ENCODE data around the gene FAM3C.

FAM3C gene

DNA sequence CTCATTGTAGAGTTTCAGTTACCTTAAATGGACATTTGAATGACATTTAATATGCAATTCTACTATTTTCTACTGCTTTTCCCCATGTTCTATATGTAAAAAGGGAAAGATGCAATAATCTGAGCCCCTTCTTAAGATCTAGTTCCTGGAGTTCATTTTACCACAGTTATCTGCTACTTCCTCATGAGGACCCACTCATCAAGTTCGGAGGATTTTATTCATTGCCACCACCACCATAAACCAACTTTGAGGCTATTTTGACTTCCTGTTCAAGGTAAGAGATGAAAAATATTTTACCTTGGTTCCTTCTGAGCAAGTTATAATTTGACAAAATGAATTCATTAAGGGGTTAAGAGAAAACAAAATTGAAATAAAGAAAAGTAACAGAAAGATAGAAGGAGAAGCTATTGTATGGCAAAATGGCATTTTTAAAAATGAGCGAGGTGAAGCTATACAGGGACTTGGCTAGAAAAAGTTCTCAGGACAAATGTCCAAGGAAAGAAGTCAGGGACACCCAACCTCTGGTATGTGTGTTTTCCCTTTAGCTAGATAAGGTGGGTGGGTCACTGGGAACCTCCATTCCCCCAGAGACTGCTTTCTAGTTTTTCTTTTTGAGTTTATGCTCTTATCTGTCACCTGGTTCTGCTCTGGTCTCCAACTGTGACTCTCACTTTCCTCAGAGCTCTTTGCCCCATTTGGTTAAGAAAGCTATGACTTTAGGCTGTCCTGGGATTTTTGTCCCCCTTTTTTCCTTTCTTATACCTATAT, 14.9 kb upstream of the FAM3C start:
- no peak for DNase-seq

DNA sequence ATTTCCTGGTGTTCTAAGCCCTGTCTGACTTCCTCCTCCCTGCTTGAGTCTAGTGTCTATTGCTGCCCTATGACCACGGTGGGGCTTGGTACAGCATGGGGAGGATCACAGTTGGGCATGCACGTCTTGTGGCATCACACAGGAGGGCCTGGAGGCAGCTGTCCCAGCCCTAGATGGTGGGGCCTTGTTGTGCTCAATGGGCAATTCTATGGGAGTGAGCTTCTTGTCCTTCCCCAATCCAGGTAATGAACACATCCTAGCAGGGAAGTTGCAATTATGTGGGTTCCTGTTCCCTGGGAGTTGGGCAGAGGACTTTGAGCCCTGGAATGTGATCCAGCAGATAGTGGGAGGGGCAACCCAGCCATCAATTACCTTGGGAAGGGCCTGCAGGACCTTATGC, 10.8 kb upstream of the FAM3C start:
- no peak for DNase-seq

DNA sequence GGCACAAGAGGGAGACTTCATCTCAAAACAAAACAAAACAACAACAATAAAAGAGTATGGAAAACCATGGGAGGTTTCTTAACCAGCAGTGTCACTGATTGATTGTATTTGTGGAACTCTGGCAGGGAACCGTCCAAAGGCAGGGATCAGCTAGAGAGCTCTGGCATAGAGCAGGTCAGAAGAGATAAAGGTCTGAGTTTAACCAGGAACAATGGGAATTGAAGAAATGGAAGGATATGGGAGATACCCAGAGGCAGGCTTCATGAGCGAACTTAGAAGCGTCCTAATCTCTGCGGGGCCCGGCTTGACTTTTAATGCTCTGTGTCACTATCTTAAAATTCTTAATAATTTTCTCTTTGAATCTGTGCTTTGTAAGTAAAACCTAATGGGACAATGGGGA, 10.4 kb upstream of the FAM3C start:
- no peak for DNase-seq

DNA sequence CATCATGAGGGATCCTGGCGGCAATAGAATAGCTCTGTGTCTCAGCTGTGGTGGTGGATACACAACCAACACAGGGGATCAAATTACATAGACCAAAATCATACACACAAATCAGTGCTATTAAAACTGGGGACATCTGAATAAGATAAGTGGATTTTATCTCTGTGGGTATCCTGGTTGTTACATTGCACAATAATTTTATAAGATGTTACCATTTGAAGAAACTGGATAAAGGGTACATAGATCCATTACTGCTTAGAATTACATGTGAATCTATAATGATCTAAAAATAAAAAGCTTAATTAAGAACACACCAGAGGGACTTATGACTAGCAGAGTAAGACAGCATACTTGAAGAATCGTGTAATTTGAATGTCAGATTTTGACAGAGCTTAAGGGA, 8.2 kb upstream of the FAM3C start:
- DNase-seq: no peak

DNA sequence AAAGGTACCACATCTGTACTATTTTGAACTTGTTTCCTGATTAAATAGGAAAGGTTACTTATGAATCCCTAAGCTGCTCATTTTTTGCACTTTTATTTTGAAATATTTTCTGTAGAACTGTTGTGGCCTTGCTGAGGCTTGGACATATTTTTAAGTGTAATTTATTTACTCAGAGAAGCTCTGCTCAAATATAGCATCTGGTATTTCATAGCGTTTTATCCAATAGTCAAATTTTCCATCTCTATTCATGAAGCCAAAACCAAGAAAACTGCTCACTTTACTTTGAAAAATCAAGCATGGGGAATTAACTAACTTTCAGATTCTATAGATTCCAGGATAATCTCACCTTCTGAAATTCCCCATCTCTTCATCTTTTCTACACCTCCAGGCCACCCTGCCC, 6.6 kb upstream of the FAM3C start:
- no peak for DNase-seq

DNA sequence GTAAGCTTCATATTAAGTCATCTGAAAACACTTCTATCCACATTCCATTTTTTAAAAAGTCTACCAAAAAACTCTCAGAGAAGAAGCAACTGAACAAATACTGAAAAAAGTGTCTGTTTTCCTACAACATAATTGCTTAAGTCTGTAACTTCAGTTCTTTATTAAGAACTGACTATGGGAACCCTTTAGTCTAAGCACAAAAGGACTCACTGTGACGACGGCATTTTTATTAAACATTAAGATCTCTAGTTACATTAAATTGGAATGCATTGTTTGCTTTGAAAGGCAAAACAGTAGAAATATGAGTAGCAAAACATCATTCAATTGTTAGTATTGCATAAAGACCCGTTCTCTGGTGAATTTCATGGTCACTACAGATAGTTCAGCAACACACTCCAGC, 5.8 kb upstream of the FAM3C start:
- no peak for DNase-seq

DNA sequence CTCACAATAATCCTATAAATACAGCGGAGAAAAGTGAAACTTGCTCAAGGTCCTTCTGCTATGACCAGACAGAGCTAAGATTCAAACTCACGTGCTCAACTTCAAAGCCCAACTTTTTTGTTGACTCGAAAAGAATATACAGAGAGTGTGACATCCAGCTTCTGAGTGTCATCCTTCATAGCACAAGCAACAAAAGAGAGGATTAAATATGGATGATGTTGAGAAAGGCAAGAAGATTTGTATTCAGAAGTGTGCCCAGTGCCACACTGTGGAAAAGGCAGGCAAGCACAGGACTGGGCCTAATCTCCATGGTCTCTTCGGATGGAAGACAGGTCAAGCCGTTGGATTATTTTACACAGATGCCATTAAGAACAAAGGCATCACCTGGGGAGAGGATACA, 2.1 kb upstream of the FAM3C start:
- no peak for DNase-seq

DNA sequence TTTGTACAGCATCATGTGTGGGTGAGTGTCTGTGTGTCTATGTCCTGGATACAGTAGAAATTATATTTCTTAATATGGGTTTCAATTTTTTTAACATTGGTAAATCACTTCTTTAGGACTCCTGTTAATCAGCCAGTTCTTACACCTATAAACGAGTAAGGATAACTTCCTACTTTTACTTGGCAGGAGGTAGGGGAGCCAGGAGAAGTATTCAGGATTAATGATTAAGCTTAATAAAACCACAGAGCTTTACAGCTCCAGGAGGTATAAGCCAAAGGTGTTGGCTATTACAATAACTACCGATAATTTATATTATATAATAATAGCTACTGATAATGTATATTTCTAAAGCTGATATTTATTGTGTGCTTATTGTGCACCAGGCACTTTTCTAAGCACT, 1.7 kb upstream of the FAM3C start:
- no peak for DNase-seq

DNA sequence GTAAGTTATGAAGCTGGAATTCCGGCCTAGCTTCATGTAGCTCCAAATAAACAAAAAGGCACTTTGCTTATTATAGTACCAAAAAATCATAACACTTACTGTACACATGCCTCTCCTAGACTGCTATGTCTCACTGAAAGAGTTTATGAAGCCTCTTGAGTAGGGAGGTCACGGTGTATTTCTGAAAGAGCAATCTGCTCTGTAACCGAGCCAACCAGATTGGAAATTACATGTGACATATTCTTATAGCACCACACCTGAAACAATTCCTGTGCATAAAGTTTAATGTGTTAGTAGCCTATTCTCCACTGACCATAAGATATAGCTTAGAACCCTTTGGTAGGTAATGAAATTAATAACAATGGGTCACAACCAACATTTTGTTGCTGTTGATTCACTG, 1.3 kb upstream of the FAM3C start:
- DNase-seq: no peak

DNA sequence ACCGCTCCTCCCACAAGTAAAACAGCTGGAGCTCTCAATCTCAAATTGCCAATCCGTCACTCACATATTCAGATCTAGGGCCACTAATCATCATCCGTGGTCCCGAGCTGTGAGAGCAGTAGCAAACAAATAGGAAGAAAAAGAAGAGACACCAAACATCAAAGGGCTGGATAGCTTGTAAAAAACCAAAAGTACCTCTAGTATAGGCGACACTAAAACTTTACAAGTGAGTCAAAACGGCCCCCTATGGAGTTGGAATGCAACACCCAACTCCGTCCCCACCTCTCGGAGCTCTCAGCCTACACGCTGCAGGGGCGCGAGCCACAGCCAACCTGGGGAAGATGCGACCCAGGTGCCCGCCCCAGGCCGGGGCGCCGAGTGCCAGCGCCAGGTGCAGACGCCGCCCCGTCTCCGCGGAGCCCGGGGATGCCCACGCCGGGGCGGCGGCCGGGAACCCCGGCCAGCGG, 581 bp downstream of the FAM3C start:
- peak; percentile 58 to 59 for DNase-seq

DNA sequence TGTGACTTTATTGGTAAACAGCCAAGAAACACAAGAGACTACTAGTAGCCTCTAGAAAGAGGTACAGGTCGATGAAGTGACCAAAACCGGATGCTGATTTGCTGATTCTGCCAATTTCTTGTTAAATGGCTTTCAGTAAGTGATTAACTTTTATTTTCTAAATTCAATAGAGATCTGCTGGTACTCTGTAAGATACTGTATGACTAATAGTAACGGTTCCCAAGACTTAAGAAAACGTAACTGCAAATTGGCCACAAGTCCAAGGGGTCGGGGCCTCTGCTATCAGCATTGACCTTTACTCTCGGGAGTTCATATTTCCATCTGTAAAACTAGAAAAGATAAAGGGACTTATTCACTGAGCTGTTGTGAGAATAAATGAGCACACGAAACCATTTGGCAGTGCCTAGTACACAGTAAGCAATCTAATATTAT, 1.4 kb downstream of the FAM3C start:
- no peak for DNase-seq

DNA sequence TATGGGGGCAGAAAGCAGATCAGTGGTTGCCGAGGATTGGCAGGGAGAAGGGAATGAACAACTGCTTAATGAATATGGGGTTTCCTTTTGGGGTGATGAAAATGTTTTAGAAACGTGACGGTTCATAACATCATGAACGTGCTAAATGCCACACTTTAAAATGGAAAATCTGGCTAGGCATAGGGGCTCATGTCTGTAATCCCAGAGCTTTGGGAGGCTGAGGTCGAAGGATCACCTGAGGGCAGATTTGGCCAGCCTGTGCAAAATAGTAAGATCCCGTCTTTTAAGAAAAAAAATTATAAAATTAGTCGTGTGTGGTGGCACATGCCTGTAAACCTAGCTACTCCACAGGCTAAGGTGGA, 3.1 kb downstream of the FAM3C start:
- no peak for DNase-seq

DNA sequence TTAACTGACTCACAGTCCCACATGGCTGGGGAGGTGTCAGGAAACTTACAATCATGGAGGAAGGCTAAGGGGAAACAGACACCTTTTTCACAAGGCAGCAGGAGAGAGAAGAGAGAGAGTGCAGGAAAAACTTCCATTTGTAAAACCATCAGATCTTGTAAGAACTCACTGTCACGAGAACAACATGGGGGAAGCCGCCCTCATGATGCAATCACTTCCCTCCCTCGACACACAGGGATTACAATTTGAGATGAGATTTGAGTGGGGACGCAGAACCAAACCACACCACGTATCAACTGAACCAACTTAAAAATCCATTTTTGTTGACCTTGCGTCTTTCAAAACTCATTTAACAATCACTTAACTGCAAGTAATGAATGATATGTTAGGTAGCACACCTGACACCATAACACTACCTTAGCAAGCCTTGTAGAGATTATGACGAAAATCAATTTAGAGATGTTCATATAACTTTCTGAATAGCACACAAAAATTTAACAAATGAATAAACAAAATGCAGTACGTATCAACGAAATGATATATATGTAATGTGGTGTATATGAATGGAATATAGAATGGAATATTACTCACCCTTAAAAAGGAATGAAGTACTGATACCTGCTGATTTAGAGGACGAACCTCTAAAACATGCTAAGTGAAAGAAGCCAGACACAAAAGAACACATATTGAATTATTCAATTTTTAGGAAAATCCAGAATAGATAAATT, 3.7 kb downstream of the FAM3C start:
- DNase-seq: no peak

DNA sequence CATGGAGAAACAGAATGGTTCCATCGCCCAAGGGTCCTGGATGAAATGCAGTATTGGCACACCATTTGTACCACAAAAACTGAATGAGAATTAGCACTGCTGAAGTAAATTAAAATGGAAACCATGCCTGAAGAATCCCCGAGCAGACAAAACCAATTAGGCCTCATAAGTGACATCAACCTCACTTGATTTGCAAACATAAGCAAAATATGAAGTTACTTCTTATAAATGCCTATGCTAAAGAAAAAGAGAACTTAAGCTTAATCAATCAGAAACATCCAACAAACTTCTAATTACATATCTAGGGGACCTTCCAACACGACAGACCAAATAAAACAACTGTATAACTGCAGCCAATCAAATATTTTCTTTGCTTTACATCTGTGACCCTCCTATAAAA, 4.4 kb downstream of the FAM3C start:
- no peak for DNase-seq

DNA sequence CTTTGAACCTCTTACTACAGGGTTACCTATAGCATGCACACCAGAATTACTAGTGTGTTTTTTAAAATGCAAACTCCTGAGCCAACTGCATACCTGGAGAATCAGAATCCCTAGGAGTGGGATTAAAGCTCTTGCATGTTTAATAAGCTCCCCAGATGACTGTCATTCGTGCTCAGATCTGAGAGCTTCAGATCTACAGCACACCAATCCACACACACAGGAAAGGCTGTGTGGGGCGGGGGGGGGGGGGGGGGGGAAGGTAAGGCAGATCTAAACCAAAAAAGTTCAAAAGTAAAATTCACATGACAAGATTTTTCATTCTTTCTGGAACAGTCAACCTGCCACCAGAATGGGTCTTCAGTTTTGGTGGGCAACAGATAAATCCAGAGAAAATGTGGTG, 5.5 kb downstream of the FAM3C start:
- no peak for DNase-seq

DNA sequence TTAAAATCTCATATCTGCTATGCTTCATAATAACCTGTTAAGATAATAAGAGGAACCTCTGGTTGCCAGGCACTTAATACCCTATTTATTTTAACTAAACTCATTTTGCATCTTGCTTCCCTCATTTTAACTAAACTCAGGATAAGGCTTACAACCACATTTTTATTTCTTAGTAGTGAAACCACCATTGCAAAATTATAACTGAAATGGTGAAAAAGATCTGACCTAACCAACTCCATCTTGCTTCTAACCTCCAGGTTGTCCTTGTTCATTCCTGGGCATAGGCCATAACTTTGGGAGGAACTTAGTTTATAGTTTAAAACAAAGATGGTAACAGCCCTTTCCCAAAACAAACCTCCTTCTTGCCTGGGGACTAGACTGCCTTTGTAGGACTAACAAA, 6.0 kb downstream of the FAM3C start:
- no peak for DNase-seq

DNA sequence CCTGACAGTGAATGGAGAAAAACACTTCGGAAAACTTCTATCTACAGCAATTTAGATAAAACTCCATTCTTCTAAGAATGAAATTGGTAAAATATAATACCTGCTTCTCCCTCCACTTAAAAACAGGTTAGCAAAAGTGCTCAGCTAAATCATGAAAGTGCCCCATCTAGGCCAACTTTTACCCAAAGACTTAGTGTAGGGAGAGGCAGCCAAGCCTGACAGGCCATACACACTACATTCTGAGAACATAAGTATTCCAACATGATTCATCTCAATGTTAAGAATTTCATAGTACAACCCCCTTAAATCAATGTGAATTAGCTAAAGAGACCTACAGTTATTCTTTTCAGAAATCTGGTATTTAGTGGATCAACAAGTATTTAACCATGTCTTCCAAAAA, 7.2 kb downstream of the FAM3C start:
- no peak for DNase-seq

DNA sequence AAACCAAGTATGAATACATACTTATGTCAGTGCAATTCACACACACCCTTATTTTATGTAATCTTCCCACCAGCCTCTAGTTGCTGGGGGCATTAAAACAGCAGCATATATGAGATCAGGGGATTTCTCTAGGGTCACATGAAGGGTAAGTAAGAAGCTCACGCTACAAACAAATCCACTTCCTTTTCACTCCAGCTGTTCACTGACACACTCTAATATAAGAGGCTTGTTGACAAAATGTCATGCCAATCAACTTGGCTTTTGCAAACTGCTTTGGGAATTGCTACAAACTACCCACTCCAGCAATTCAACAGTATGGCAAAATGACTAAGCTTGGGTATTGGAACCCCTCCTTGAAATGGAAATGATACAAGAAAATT, 10.3 kb downstream of the FAM3C start:
- peak; percentile 26 to 45 for DNase-seq

DNA sequence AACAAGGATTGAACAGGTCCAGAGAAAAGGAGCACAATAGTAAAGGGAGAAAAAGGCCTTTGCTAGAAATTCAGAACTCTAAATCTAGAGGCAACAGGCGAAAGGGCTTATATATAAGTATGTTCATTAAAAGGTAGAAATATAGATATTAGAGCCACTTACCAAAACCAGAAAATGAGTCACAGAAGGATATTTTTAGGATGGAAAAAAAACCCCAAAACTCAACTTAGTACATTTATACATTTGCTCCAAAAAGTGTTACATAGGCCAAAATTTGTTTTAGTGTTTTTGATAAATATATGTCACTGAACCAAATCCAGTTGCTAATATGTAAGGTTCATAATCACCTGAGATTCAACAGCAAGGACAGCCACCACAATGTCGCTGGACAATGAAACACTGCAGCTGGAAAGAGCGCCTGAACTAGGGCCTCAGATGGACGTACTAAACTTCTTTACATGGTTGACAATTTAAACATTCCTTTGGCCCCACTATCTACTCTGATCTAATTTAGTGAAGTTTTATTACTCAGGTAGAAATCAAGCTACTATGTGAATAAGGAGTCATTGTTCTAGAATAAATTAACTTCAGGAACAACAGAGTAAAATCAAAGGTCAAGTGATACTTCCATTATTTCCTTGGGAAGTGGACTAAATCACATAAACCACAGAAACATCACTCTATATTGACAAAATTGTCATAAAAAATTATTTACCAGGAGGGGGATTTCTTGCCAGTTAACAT, 10.9 kb downstream of the FAM3C start:
- DNase-seq: no peak

DNA sequence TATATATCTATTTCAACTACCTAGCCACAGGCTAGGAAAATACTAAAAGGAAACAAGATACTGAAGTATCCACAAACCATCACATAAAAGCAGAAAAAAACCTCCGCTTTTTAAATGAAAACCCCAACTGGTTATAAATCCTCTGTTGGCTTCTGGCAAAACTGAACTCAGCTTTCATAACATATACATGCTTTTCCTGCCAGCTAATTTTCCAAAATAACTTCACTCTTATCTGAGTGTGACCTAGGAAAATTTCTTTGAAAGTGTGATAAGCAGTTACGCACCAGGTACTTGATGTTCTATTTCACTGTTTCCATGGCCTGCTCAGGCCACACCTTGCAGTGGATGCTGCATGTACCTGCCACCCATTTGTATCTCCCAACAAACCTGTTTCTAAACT, 11.8 kb downstream of the FAM3C start:
- no peak for DNase-seq

DNA sequence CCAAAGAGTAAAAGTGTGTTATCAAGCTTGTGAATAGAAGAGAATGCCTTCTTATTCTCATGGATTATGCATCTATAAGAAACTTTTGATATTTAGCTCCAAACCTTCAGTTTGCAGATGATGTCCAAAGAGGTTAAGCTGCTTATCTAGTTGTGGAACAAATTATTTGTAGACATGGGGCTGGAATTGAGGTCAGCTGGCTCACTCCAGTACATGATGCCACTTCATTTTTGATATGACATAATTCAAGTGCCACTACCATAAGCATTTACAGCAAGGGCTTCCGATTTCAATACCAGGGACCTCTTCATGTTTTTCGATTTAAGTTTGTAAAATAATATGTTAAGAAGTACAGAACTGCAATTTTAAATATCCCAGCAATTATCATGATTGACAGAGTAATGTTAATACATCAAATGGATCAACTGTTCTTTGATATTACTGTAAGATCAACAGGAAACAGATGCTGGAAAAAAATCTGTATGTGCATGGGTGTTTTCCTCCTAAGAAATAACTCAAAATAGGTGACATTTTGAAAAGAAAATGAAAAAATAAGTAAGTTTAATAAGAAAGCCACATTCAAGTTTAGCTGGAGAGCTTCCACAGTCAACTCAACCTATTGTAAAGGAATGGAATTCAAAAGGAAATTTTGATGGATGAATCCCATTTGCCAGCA, 12.7 kb downstream of the FAM3C start:
- DNase-seq: no peak

DNA sequence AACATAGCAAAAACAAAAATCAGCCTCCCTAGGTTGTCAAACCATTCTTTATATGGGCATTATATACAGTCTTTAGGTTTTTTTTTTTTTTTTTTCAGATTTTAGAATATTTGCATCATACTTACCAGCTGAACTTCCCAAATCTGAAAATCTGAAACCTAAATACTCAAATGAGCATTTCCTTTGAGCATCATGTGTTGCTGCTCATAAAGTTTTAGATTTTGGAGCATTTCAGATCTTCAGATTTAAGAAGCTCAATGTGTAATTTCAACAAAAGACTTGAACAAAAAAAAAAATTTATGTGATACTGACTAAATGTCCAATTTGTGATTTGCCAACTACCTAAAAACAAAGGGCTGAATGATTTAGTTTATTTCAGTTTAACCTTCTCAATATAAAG, 13.6 kb downstream of the FAM3C start:
- no peak for DNase-seq

DNA sequence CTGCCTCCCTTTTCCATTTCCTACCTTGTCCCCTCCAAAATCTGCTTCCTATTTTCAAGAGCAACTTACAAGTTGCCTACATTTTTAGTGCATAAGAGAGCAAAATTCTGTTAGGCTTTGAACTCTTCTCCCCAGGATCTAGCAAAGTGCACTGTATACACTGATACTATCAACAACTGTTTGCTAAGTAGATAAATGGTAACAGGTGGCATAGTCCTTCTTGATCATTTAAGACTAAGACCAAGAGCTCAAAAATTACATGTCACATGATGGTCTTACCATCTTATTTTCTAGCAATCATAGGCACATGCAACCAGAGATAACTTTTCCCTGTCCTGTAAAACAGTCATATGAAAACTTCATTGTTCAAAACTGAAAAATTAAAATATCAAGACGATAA, 16.2 kb downstream of the FAM3C start:
- no peak for DNase-seq

DNA sequence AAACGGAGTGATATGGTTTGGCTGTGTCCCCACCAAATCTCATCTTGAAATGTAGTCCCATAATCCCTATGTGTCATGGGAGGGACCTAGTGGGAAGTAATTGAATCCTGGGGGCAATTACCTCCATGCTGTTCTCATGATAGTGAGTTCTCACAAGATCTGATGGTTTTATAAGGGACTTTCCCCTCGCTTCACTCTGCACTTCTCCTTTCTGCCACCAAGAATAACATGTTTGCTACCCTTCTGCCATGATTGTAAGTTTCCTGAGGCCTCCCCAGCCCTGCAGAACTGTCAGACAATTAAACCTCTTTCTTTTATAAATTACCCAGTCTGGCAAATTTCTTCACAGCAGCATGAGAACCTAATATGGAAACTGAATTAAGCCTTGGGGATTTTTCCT, 19.1 kb downstream of the FAM3C start:
- DNase-seq: no peak
